A549 treated with GW870086 at 1 μM for 4 hours (cell line): Measurements from ENCODE around the gene CYP46A1. TPM values are rescaled to one million over a fixed set of nuclear protein-coding genes. Genes with fewer than 3 reads are reported as not detected.

Experiments used
- total RNA-seq: library from RNA; stranded (reverse); fragments of 200-300 nt; extraction: Qiagen RNA extraction; gene quantifications from 5 replicates; pipeline ENCODE4 v1.2.3, GENCODE V29; 2022; ENCODE audit warnings: low read depth

Gene CYP46A1
- total RNA-seq = 0.07 to 0.42 TPM (median 0.16 TPM) in 5 replicates

GRCh38 chr14:99683619-99684409, at the start of gene CYP46A1:
Gene CYP46A1, plus strand, starts transcription at chr14:99684298. Its CDS starts 120 bp downstream, at chr14:99684418.

DNA sequence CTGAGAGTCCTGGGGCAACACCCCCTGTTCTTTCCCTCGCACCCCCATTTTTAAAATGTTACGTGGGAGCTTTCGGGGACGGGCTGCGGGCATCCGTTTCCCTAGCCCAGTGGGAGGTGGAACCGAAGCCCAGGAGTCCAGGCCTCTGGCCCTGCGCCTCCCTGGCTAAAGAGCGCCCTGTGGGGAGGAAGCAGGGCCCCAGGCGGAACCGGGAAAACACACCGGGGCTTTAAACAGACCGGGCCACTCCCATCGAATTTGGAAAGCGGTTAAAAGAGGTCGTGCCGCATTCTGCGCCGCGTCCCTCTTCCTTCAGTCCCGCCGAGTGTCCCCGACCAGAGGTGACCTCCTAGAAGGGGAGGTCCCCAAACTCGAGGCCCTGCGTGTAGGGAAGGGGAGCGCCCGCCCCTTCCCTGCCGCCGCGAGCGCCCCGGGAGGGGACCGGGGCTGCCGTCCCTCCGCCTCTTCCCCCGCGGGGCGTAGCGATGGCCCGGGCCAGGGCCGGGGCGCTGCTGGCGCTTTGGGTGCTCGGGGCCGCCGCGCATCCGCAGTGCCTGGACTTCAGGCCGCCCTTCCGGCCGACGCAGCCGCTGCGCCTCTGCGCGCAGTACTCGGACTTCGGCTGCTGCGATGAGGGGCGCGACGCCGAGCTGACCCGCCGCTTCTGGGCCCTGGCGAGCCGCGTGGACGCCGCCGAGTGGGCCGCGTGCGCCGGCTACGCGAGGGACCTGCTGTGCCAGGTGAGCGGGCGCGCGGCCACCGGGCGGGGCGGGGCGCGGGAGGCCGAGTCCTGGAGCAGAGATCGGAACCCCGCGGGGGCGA, 39.2 kb upstream of the CYP46A1 start, which contains the start of gene HHIPL1:
HHIPL1 (plus strand) TSS at position 407 of the 822 bp plus-strand sequence; CDS start at position 486, 79 bp downstream.

Other genes starting within 250 kb of the CYP46A1 start
- 43.3 to 48.9 TPM (median 48.2 TPM) in 5 replicates for gene SETD3, start 203.4 kb upstream of the CYP46A1 start, total RNA-seq
- gene CCNK, start 202.9 kb upstream of the CYP46A1 start, total RNA-seq = 47.1 to 54.6 TPM (median 50.9 TPM) in 5 replicates
- 33.8 to 44.2 TPM (median 41.9 TPM) in 5 replicates for gene CCDC85C, start 80.1 kb upstream of the CYP46A1 start, total RNA-seq
- gene HHIPL1, start 39.2 kb upstream of the CYP46A1 start, total RNA-seq = 0.16 to 0.38 TPM (median 0.20 TPM) in 5 replicates
- gene EML1, start 109.1 kb downstream of the CYP46A1 start, total RNA-seq = 30.1 to 39.6 TPM (median 37.3 TPM) in 5 replicates